CD4-positive, alpha-beta T cell (primary cell): Measurements from ENCODE around the gene SNX30. TPM values are rescaled to one million over a fixed set of nuclear protein-coding genes. Genes with fewer than 3 reads are reported as not detected.

ENCODE experiments used
- ATAC-seq: fragments of 200-7000 bp; cut with Tn5 transposase; one replicate; pipeline ENCODE4 v1.10.0; 2022; ENCODE audit warnings: mild to moderate bottlenecking; ENCODE audit not compliant: poor library complexity
- CTCF ChIA-PET: fragments of 350-600 bp; sonication (Branson Sonifier 250); formaldehyde crosslinking; loops from one replicate; lab custom pipeline; 2021; ENCODE audit warnings: antibody characterized with exemption, inconsistent platforms; lab: Charles Lee
- POLR2A ChIA-PET: fragments of 350-600 bp; sonication (Branson Sonifier 250); formaldehyde crosslinking; loops from one replicate; lab custom pipeline; 2021; ENCODE audit warnings: antibody characterized with exemption, inconsistent platforms; lab: Charles Lee
- DNase-seq, 14 experiments: peaks; one replicate each; pipeline ENCODE4 v3.0.0-alpha.2; 2013 to 2020; ENCODE audit warnings: mixed read lengths in 2 of 14
- H3K27ac ChIP-seq, 2 donors: one replicate each; pipeline versions ENCODE4 v1.5.1 to v1.7.0; 2013; ENCODE audit warnings: low read length in 2 of 2, low read depth in 1 of 2, mild to moderate bottlenecking in 1 of 2
- H3K27me3 ChIP-seq, 2 experiments: 1 replicate in 1 of 2; 2 replicates in 1 of 2; pipeline versions ENCODE4 v1.6.1 to v1.7.0; 2013; ENCODE audit warnings: low read length in 2 of 2, control low read depth in 1 of 2, mild to moderate bottlenecking in 1 of 2, moderate library complexity in 1 of 2; ENCODE audit not compliant: insufficient read depth in 2 of 2, control insufficient read depth in 1 of 2
- H3K36me3 ChIP-seq: one replicate; pipeline ENCODE4 v1.6.1; 2013; ENCODE audit warnings: low read length, control low read depth; ENCODE audit not compliant: insufficient read depth
- H3K4me1 ChIP-seq: one replicate; pipeline ENCODE4 v1.6.1; 2013; ENCODE audit warnings: low read length, control low read depth; ENCODE audit not compliant: insufficient read depth
- H3K4me3 ChIP-seq: one replicate; pipeline ENCODE4 v1.5.1; 2013; ENCODE audit warnings: mild to moderate bottlenecking, low read length, moderate library complexity
- H3K9me3 ChIP-seq, 2 experiments: 1 replicate in 1 of 2; 2 replicates in 1 of 2; pipeline versions ENCODE4 v1.6.1 to v1.7.0; 2013; ENCODE audit warnings: low read length in 2 of 2, mild to moderate bottlenecking in 2 of 2, control low read depth in 1 of 2, moderate library complexity in 1 of 2; ENCODE audit not compliant: control insufficient read depth in 1 of 2, insufficient read depth in 1 of 2
- H3K27ac Mint-ChIP-seq: one replicate; pipeline ENCODE4 v1.8.0; 2020; ENCODE audit warnings: mixed read lengths
- H3K27me3 Mint-ChIP-seq: one replicate; pipeline ENCODE4 v1.8.0; 2021; ENCODE audit warnings: mixed read lengths
- H3K36me3 Mint-ChIP-seq: one replicate; pipeline ENCODE4 v1.8.0; 2021; ENCODE audit warnings: low read depth, mixed read lengths
- H3K4me1 Mint-ChIP-seq: one replicate; pipeline ENCODE4 v1.8.0; 2021; ENCODE audit warnings: low read depth, mixed read lengths
- H3K4me3 Mint-ChIP-seq: one replicate; pipeline ENCODE4 v1.8.0; 2020; ENCODE audit warnings: mild to moderate bottlenecking, mixed read lengths
- H3K9me3 Mint-ChIP-seq: one replicate; pipeline ENCODE4 v1.8.0; 2020; ENCODE audit warnings: mixed read lengths
- CTCF ChIP-seq: fragments of 200-600 bp; IDR thresholded peaks from one replicate; pipeline ENCODE4 v1.8.0; 2022; ENCODE audit warnings: antibody characterized with exemption, mild to moderate bottlenecking
- intact Hi-C, 2 experiments: fragments of 100-400 bp; cut with DNase I in 1 of 2; cut with micrococcal nuclease in 1 of 2; formaldehyde crosslinking; loops; one replicate each; pipeline versions ENCODE4 v1.15.1 to v1.9.0; 2023 to 2025; cut with DNase I, micrococcal nuclease
- total RNA-seq, 174 experiments: library from RNA in 2 of 174; stranded (reverse) in 2 of 174; gene quantifications; one replicate each; pipeline ENCODE4 v1.2.3 and lab custom pipeline; 2021 to 2026

Gene SNX30
- total RNA-seq, 2 experiments from 2014 or later: 5.2 to 5.8 TPM

DNA sequence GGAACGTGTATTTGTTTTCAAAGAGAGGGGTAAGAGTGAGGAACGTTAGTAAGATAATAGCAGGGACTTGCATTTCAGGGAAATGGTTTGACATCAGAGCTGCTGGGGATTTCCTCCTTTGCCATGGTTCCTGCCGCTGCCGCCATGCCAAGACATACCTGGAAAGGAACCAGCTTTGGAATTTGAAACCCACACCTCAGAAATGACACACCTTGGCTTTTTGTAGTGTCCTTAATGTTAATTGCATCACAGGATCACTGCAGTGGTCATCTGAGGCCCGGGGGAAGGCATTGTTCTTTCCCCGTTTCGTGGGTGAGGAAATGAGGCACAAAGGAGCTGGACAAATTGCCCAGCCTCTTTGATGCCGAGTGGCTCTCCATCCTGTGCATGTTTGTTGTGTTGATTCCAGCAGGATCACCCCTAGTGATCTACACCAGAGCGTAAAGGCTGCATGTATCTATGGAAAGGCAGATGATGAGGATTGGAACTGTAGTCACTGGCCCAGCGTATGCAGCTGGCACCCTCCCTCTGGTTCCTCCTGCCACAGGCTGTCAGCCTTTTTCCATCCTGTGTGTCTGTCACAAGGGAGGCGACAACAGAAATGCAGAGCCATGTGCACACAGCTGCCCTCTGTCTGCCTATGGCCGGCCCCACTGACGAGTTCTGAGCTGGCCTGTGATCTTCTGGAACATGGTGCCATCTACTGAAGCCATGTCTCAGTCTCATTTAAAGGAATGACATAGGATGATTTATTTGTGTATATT is 102.4 kb downstream of the SNX30 start:
- ChIA-PET CTCF (no interaction called here), POLR2A (no interaction called here)
- H3K4me1 Mint-ChIP-seq: no peaks in the 10 kb centered on the region
- H3K27ac Mint-ChIP-seq: no peak overlapping the region
- H3K27me3 Mint-ChIP-seq: no peaks in the 10 kb centered on the region
- Histone ChIP-seq H3K4me1 (peaks cover 7% of the 10 kb centered on the region), H3K36me3 (peaks cover 18% of the 10 kb centered on the region), H3K27me3 (no peaks in the 10 kb centered on the region), H3K9me3 (no peaks in the 10 kb centered on the region), H3K27ac (no peak overlapping the region), H3K4me3 (no peak overlapping the region)
- DNase-seq (no peak), ATAC-seq (no peak)
- H3K4me3 Mint-ChIP-seq: no peak overlapping the region
- H3K36me3 Mint-ChIP-seq: peaks cover 46% of the 10 kb centered on the region
- no peak for TF ChIP-seq CTCF
- no peaks in the 10 kb centered on the region for H3K9me3 Mint-ChIP-seq
- intact Hi-C loops: no loop called here

DNA sequence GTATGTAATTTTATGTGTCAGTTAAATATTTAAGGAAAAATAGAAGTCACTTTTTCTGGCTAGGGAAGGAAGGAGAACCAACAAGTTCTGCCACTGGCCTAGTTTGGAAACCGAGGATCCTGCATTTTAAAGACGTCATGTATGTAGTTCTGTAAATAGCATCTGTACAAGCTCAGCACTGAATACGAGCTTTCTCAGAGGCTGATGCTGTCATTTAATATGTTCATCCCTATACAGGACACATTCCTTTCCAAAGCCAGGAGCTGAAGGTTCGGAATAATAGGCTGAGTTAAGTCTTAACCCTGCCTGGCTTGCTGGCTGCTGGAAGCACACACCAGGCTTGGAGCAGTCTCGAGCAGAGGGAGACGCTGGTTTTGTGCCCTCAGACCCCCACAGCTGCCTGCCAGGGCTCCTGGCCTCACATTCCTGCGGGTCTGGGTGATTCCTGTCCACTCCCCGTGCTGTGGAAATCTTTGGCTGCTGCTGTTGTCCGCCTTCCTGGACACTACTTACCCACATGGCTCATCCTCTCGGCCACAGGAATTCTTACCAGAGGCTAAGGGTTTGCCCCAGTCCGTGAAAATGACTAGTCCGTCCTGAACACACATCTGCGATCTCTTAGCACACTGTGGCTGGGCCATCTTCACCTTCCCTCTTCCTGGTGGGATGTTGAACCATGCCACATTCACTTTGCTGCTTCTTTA is 103.5 kb downstream of the SNX30 start:
- Histone ChIP-seq H3K27me3 (no peaks in the 10 kb centered on the region), H3K27ac (no peak overlapping the region), H3K9me3 (no peaks in the 10 kb centered on the region), H3K4me3 (no peak overlapping the region), H3K4me1 (peaks cover 2% of the 10 kb centered on the region), H3K36me3 (peaks cover 18% of the 10 kb centered on the region)
- DNase-seq: no peak
- no peaks in the 10 kb centered on the region for H3K27me3 Mint-ChIP-seq
- TF ChIP-seq CTCF: no peak
- ChIA-PET CTCF (no interaction called here), POLR2A (no interaction called here)
- H3K9me3 Mint-ChIP-seq: no peaks in the 10 kb centered on the region
- intact Hi-C loops: no loop called here
- H3K36me3 Mint-ChIP-seq: peaks cover 51% of the 10 kb centered on the region
- no peak for ATAC-seq
- no peaks in the 10 kb centered on the region for H3K4me1 Mint-ChIP-seq
- H3K27ac Mint-ChIP-seq: no peak overlapping the region
- H3K4me3 Mint-ChIP-seq: no peak overlapping the region

GRCh38 chr9:112854657-112855056 is 104.1 kb downstream of the SNX30 start:
- peaks cover 18% of the 10 kb centered on the region for H3K36me3 ChIP-seq
- no peaks in the 10 kb centered on the region for H3K27me3 Mint-ChIP-seq
- H3K36me3 Mint-ChIP-seq: peaks cover 55% of the 10 kb centered on the region

More at GRCh38 chr9:112854657-112855056, 104.1 kb downstream of the SNX30 start:
- Histone ChIP-seq H3K27me3 (no peaks in the 10 kb centered on the region), H3K4me1 (peaks cover 2% of the 10 kb centered on the region), H3K9me3 (no peaks in the 10 kb centered on the region), H3K4me3 (no peak overlapping the region), H3K27ac (no peak overlapping the region)
- POLR2A ChIA-PET: no interaction called here
- no peak for TF ChIP-seq CTCF
- DNase-seq (no peak), ATAC-seq (no peak)
- CTCF ChIA-PET: no interaction called here
- H3K4me1 Mint-ChIP-seq: no peaks in the 10 kb centered on the region
- H3K27ac Mint-ChIP-seq: no peak overlapping the region
- H3K4me3 Mint-ChIP-seq: no peak overlapping the region
- intact Hi-C loops: no loop called here
- H3K9me3 Mint-ChIP-seq: no peaks in the 10 kb centered on the region
